Keratinocyte (primary cell): ENCODE results near the gene OTX2.

ENCODE experiments used
- EZH2 ChIP-seq: IDR thresholded peaks from one replicate; pipeline ENCODE4 v1.6.1; 2012; ENCODE audit warnings: inconsistent platforms, mild to moderate bottlenecking, low read length, moderate library complexity
- TF ChIP-seq, protein P1 (sequence below), 3 experiments: IDR thresholded peaks in 1 of 3; conservative IDR thresholded peaks in 1 of 3; optimal IDR thresholded peaks in 1 of 3; 2 replicates in 2 of 3; 3 replicates in 1 of 3; pipeline versions ENCODE3 to v1.5.1; 2011; ENCODE audit warnings: low read length in 3 of 3, mild to moderate bottlenecking in 3 of 3, moderate library complexity in 2 of 3, control low read depth in 1 of 3, inconsistent platforms in 1 of 3; ENCODE audit not compliant: insufficient read depth in 2 of 3; ENCODE audit errors: extremely low read depth in 1 of 3

DNA sequence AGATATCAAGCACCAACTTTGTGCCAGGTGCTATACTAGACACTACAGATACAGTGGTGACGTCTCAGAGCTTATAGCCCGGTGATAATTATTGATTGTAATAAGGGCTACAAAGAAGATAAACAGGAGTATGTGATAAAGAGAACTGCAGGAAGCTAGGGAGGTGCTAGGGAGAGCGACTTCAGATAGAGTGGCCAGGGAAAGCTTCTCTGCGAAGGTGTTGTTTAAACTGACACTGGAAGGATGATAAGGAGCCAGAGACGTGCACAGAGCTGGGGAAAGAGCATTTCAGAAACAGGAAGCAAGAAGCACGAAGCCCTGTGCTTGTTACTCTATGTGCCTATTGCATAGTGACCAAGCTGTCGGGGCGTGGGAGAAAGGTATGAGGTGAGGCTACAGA is 48.1 kb upstream of the OTX2 start:
- TF ChIP-seq, protein P1, sequence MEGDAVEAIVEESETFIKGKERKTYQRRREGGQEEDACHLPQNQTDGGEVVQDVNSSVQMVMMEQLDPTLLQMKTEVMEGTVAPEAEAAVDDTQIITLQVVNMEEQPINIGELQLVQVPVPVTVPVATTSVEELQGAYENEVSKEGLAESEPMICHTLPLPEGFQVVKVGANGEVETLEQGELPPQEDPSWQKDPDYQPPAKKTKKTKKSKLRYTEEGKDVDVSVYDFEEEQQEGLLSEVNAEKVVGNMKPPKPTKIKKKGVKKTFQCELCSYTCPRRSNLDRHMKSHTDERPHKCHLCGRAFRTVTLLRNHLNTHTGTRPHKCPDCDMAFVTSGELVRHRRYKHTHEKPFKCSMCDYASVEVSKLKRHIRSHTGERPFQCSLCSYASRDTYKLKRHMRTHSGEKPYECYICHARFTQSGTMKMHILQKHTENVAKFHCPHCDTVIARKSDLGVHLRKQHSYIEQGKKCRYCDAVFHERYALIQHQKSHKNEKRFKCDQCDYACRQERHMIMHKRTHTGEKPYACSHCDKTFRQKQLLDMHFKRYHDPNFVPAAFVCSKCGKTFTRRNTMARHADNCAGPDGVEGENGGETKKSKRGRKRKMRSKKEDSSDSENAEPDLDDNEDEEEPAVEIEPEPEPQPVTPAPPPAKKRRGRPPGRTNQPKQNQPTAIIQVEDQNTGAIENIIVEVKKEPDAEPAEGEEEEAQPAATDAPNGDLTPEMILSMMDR (optimal IDR thresholded peaks at IDR 0.05 in 1 of 3, IDR thresholded peaks at IDR 0.05 in 1 of 3, conservative IDR thresholded peaks at IDR 0.05 in 1 of 3; ENCODE audit: extremely low read depth in 1 of 3, insufficient read depth in 2 of 3, low read length in 3 of 3), result no peak
- no peak for TF ChIP-seq EZH2
